A673 (cell line): Measurements from ENCODE around the gene NUDT16. TPM values are rescaled to one million over a fixed set of nuclear protein-coding genes. Genes with fewer than 3 reads are reported as not detected.

Source experiments
- BruUV-seq: library from RNA; stranded (reverse); fragments of 400-500 nt; replicated peaks from 2 replicates; lab custom pipeline; 2021; lab: Mats Ljungman, UMichigan
- CTCF ChIA-PET: fragments of 300-600 bp; sonication (Branson Sonifier 250); formaldehyde crosslinking; loops from one replicate; lab custom pipeline; 2022; ENCODE audit warnings: antibody characterized with exemption; lab: Charles Lee
- POLR2A ChIA-PET: fragments of 300-600 bp; sonication (Branson Sonifier 250); formaldehyde crosslinking; loops from one replicate; lab custom pipeline; 2022; ENCODE audit warnings: antibody characterized with exemption; ENCODE audit not compliant: low non-redundant PET; lab: Charles Lee
- DNase-seq: peaks from one replicate; pipeline ENCODE4 v3.0.0-alpha.2; 2015; ENCODE audit warnings: low spot score
- H3K27ac ChIP-seq: fragments of 200-600 bp; sonication (generic); 2 replicates; pipeline ENCODE4 v1.5.1; 2016; ENCODE audit warnings: mixed run types, low read depth, mild to moderate bottlenecking, mixed read lengths, antibody characterized with exemption, low read length; ENCODE audit not compliant: poor library complexity, severe bottlenecking
- H3K27me3 ChIP-seq: fragments of 200-600 bp; sonication (generic); replicated peaks from 2 replicates; pipeline ENCODE4 v1.6.1; 2017; ENCODE audit warnings: mixed run types, low read depth, mild to moderate bottlenecking, mixed read lengths, antibody characterized with exemption, low read length; ENCODE audit not compliant: insufficient read depth, poor library complexity
- H3K36me3 ChIP-seq: fragments of 200-600 bp; sonication (generic); 2 replicates; pipeline ENCODE4 v1.6.1; 2016; ENCODE audit warnings: mixed run types, mild to moderate bottlenecking, mixed read lengths, antibody characterized with exemption, low read length; ENCODE audit not compliant: insufficient read depth, poor library complexity, severe bottlenecking
- H3K4me1 ChIP-seq: fragments of 200-600 bp; sonication (generic); 2 replicates; pipeline ENCODE4 v1.6.1; 2017; ENCODE audit warnings: mixed run types, mild to moderate bottlenecking, mixed read lengths, antibody characterized with exemption, low read length; ENCODE audit not compliant: insufficient read depth, poor library complexity, severe bottlenecking
- H3K4me3 ChIP-seq: fragments of 200-600 bp; sonication (generic); 2 replicates; pipeline ENCODE4 v1.5.1; 2016; ENCODE audit warnings: low read depth, mixed run types, mild to moderate bottlenecking, mixed read lengths, low read length; ENCODE audit not compliant: poor library complexity, severe bottlenecking
- H3K9me3 ChIP-seq: fragments of 200-600 bp; sonication (generic); 2 replicates; pipeline ENCODE4 v1.6.1; 2016; ENCODE audit warnings: mixed run types, low read depth, mild to moderate bottlenecking, mixed read lengths, antibody characterized with exemption, low read length; ENCODE audit not compliant: poor library complexity, severe bottlenecking
- EZH2 ChIP-seq: fragments of 200-600 bp; sonication (generic); IDR thresholded peaks from 2 replicates; pipeline ENCODE4 v1.6.1; 2017; ENCODE audit warnings: borderline replicate concordance, low read depth, mild to moderate bottlenecking, mixed read lengths, antibody characterized with exemption, low read length; ENCODE audit not compliant: poor library complexity, severe bottlenecking
- intact Hi-C: fragments of 100-400 bp; cut with micrococcal nuclease; formaldehyde crosslinking; loops from one replicate; pipeline ENCODE4 v1.10.0; 2022; ENCODE audit not compliant: unreplicated experiment
- total RNA-seq: library from RNA; stranded (reverse); gene quantifications from 2 replicates; pipeline ENCODE4 v1.2.3, GENCODE V29; 2021
- TF ChIP-seq, protein P1 (sequence below): fragments of 300-800, 200-600 bp; sonication (generic); conservative IDR thresholded peaks from 2 replicates; pipeline ENCODE4 v1.5.1; 2017; ENCODE audit warnings: low read depth, mild to moderate bottlenecking, antibody characterized with exemption, low read length, moderate library complexity, mixed read lengths

The NUDT16 gene
- total RNA-seq, 1 experiment from 2014 or later = 0.24 TPM

DNA sequence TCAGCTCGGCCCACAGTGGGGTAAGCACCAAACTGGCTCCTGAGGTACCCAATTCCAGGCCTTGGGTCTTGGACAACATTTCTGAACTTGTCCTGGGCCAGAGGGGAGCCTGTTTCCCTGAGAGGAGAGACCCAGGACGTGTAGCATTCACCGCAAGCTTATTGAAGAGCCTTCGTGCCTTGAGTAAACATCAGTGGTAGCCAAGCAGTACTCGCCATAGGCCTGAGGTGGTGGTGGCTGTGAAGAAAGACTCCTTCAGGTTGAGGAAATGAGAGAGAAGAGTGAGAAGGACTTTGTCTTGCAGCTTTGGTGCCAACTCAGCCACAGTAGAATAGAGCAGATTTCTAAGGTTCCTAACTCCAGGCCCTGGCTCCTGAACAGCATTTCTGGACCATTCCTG is 50.2 kb downstream of the NUDT16 start:
- Histone ChIP-seq H3K9me3 (no peaks in the 10 kb centered on the region), H3K36me3 (no peaks in the 10 kb centered on the region), H3K27ac (no peak overlapping the region), H3K4me3 (no peak overlapping the region), H3K4me1 (no peaks in the 10 kb centered on the region), H3K27me3 (no peaks in the 10 kb centered on the region)
- BruUV-seq = no TSS peak
- ChIA-PET CTCF (no interaction called here), POLR2A (no interaction called here)
- intact Hi-C loops = no loop called here
- no peak for TF ChIP-seq EZH2
- TF ChIP-seq, protein P1, sequence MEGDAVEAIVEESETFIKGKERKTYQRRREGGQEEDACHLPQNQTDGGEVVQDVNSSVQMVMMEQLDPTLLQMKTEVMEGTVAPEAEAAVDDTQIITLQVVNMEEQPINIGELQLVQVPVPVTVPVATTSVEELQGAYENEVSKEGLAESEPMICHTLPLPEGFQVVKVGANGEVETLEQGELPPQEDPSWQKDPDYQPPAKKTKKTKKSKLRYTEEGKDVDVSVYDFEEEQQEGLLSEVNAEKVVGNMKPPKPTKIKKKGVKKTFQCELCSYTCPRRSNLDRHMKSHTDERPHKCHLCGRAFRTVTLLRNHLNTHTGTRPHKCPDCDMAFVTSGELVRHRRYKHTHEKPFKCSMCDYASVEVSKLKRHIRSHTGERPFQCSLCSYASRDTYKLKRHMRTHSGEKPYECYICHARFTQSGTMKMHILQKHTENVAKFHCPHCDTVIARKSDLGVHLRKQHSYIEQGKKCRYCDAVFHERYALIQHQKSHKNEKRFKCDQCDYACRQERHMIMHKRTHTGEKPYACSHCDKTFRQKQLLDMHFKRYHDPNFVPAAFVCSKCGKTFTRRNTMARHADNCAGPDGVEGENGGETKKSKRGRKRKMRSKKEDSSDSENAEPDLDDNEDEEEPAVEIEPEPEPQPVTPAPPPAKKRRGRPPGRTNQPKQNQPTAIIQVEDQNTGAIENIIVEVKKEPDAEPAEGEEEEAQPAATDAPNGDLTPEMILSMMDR = no peak
- no peak for DNase-seq

DNA sequence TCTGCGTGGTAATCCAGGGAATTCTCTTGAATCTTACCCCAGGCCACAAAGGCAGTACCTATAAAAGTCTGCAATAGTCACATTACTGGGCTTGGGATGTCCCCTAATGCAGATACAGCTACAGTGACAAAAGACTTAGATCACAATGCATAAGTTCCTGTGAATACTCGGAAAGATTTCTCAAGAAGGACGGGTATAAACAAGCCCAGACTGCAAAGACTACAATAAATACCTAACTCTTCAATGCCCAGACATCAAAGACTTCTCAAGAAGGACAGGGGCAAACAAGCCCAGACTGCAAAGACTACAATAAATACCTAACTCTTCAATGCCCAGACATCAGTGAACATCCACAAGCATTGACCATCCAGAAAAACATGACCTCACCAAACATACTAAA is 50.9 kb downstream of the NUDT16 start:
- Histone ChIP-seq H3K4me3 (no peak overlapping the region), H3K27ac (no peak overlapping the region), H3K27me3 (no peaks in the 10 kb centered on the region), H3K36me3 (no peaks in the 10 kb centered on the region), H3K4me1 (no peaks in the 10 kb centered on the region), H3K9me3 (no peaks in the 10 kb centered on the region)
- CTCF ChIA-PET = no interaction called here
- POLR2A ChIA-PET = no interaction called here
- DNase-seq = no peak
- no TSS peak for BruUV-seq
- TF ChIP-seq, protein P1 = no peak
- TF ChIP-seq EZH2 = no peak
- intact Hi-C loops = no loop called here

DNA sequence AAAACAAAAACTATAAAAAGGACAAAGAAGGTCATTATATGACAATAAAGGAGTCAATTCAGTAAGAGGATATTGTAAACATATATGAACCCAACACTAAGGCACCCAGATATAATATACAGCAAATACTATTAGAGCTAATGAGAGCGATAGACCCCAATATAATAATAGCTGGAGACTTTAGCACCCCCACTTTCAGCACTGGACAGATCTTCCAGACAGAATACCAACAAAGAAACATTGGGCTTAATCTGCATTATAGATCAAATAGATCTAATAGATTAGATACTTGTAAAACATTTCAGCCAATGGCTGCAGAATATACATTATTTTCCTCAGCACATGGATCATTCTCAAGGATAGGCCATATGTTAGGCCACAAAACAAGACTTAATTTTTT is 53.4 kb downstream of the NUDT16 start:
- intact Hi-C loops = no loop called here
- Histone ChIP-seq H3K27me3 (no peaks in the 10 kb centered on the region), H3K9me3 (no peaks in the 10 kb centered on the region), H3K4me3 (no peak overlapping the region), H3K4me1 (no peaks in the 10 kb centered on the region), H3K36me3 (no peaks in the 10 kb centered on the region), H3K27ac (no peak overlapping the region)
- BruUV-seq = no TSS peak
- ChIA-PET CTCF (no interaction called here), POLR2A (no interaction called here)
- DNase-seq = no peak
- TF ChIP-seq, protein P1 = no peak
- TF ChIP-seq EZH2 = no peak

Other genes starting within 250 kb of the NUDT16 start
- 137 TPM in 2 replicates for gene MRPL3, start 121.2 kb downstream of the NUDT16 start, total RNA-seq